ENCODE results near the gene CACNA2D4. TPM values are rescaled to one million over a fixed set of nuclear protein-coding genes. Genes with fewer than 3 reads are reported as not detected.

CACNA2D4 gene
- total and polyA plus RNA-seq, 2 donors (not counting 1 experiment from before 2014, with no cell fraction given), result 0.68 to 0.99 TPM

- Histone ChIP-seq H3K9ac (ENCODE audit: insufficient read depth, low read length) (no peak overlapping the region), H3K9me3 (ENCODE audit: control insufficient read depth, insufficient read depth, low read depth, low read length) (no peaks in the 10 kb centered on the region), H2AFZ (ENCODE audit: low read length) (no peak overlapping the region), H3K27me3 (ENCODE audit: control insufficient read depth, insufficient read depth, low read length) (peaks cover 24% of the 10 kb centered on the region), H3K4me2 (ENCODE audit: extremely low read depth, insufficient read depth, low read length) (no peak overlapping the region), H3K4me3 (replicated peaks in 1 of 4; ENCODE audit: control extremely low read depth in 1 of 4, insufficient read depth in 1 of 4, low read depth in 3 of 4, low read length in 4 of 4) (no peak overlapping the region), H3K4me1 (ENCODE audit: control insufficient read depth, extremely low read depth, insufficient read depth, low read length) (no peaks in the 10 kb centered on the region), H4K20me1 (ENCODE audit: control insufficient read depth, extremely low read depth, insufficient read depth, low read length) (no peaks in the 10 kb centered on the region), H3K36me3 (ENCODE audit: control insufficient read depth, insufficient read depth, low read length) (no peaks in the 10 kb centered on the region), H3K27ac (ENCODE audit: insufficient read depth, low read length) (no peak overlapping the region), H3K79me2 (ENCODE audit: control insufficient read depth, insufficient read depth, low read length) (no peaks in the 10 kb centered on the region)
- TF ChIP-seq EZH2 (IDR thresholded peaks at IDR 0.05; ENCODE audit: low read length, missing control alignments) (no peak), CTCF (conservative IDR thresholded peaks at IDR 0.05 in 1 of 2, IDR thresholded peaks at IDR 0.05 in 1 of 2; ENCODE audit: low read depth in 1 of 2, low read length in 2 of 2) (no peak)
- DNase-seq (ENCODE audit: low read depth in 2 of 2), result no peak
Measured at GRCh38 chr12:1914114-1914911, 4.1 kb downstream of the CACNA2D4 start.

GRCh38 chr12:1913377-1914113 is 4.9 kb downstream of the CACNA2D4 start:
- no peak overlapping the region for H3K4me2 ChIP-seq (ENCODE audit: extremely low read depth, insufficient read depth, low read length)
- DNase-seq (ENCODE audit: low read depth in 2 of 2), result no peak
- H3K9ac ChIP-seq (ENCODE audit: insufficient read depth, low read length), result no peak overlapping the region
- no peak overlapping the region for H3K27ac ChIP-seq (ENCODE audit: insufficient read depth, low read length)
- TF ChIP-seq EZH2 (IDR thresholded peaks at IDR 0.05; ENCODE audit: low read length, missing control alignments), result no peak
- no peak for TF ChIP-seq CTCF (conservative IDR thresholded peaks at IDR 0.05 in 1 of 2, IDR thresholded peaks at IDR 0.05 in 1 of 2; ENCODE audit: low read depth in 1 of 2, low read length in 2 of 2)
- H3K4me3 ChIP-seq (replicated peaks in 1 of 4; ENCODE audit: control extremely low read depth in 1 of 4, insufficient read depth in 1 of 4, low read depth in 3 of 4, low read length in 4 of 4), result no peak overlapping the region
- H4K20me1 ChIP-seq (ENCODE audit: control insufficient read depth, extremely low read depth, insufficient read depth, low read length), result no peaks in the 10 kb centered on the region
- H2AFZ ChIP-seq (ENCODE audit: low read length), result no peak overlapping the region
- H3K9me3 ChIP-seq (ENCODE audit: control insufficient read depth, insufficient read depth, low read depth, low read length), result no peaks in the 10 kb centered on the region
- peaks cover 24% of the 10 kb centered on the region for H3K27me3 ChIP-seq (ENCODE audit: control insufficient read depth, insufficient read depth, low read length)
- H3K79me2 ChIP-seq (ENCODE audit: control insufficient read depth, insufficient read depth, low read length), result no peaks in the 10 kb centered on the region
- H3K36me3 ChIP-seq (ENCODE audit: control insufficient read depth, insufficient read depth, low read length), result no peaks in the 10 kb centered on the region
- no peaks in the 10 kb centered on the region for H3K4me1 ChIP-seq (ENCODE audit: control insufficient read depth, extremely low read depth, insufficient read depth, low read length)

- no peak overlapping the region for H3K27ac ChIP-seq (ENCODE audit: insufficient read depth, low read length)
- H3K4me3 ChIP-seq (replicated peaks in 1 of 4; ENCODE audit: control extremely low read depth in 1 of 4, insufficient read depth in 1 of 4, low read depth in 3 of 4, low read length in 4 of 4), result no peak overlapping the region
- no peaks in the 10 kb centered on the region for H4K20me1 ChIP-seq (ENCODE audit: control insufficient read depth, extremely low read depth, insufficient read depth, low read length)
- no peaks in the 10 kb centered on the region for H3K4me1 ChIP-seq (ENCODE audit: control insufficient read depth, extremely low read depth, insufficient read depth, low read length)
- no peak for TF ChIP-seq CTCF (conservative IDR thresholded peaks at IDR 0.05 in 1 of 2, IDR thresholded peaks at IDR 0.05 in 1 of 2; ENCODE audit: low read depth in 1 of 2, low read length in 2 of 2)
- TF ChIP-seq EZH2 (IDR thresholded peaks at IDR 0.05; ENCODE audit: low read length, missing control alignments), result no peak
- H3K9ac ChIP-seq (ENCODE audit: insufficient read depth, low read length), result no peak overlapping the region
- no peaks in the 10 kb centered on the region for H3K36me3 ChIP-seq (ENCODE audit: control insufficient read depth, insufficient read depth, low read length)
- DNase-seq (ENCODE audit: low read depth in 2 of 2), result no peak
- H3K27me3 ChIP-seq (ENCODE audit: control insufficient read depth, insufficient read depth, low read length), result peaks cover 24% of the 10 kb centered on the region
- no peaks in the 10 kb centered on the region for H3K79me2 ChIP-seq (ENCODE audit: control insufficient read depth, insufficient read depth, low read length)
- no peak overlapping the region for H2AFZ ChIP-seq (ENCODE audit: low read length)
- H3K9me3 ChIP-seq (ENCODE audit: control insufficient read depth, insufficient read depth, low read depth, low read length), result no peaks in the 10 kb centered on the region
- no peak overlapping the region for H3K4me2 ChIP-seq (ENCODE audit: extremely low read depth, insufficient read depth, low read length)
Measured at GRCh38 chr12:1912580-1913376, 5.7 kb downstream of the CACNA2D4 start.
